ENCODE measurements around the gene EBLN1.

- TF ChIP-seq CTCF (IDR thresholded peaks at IDR 0.05; ENCODE audit: insufficient read depth, low read length, poor library complexity, severe bottlenecking) (no peak), EZH2phosphoT487 (conservative IDR thresholded peaks at IDR 0.05; ENCODE audit: low read length) (no peak)
Measured at GRCh38 chr10:22244001-22244400, 26.2 kb upstream of the EBLN1 start.

Measured in SU-DHL-6 (cell line).